G401 (cell line): ENCODE results near the gene SRP9. TPM values are rescaled to one million over a fixed set of nuclear protein-coding genes. Genes with fewer than 3 reads are reported as not detected.
A peak's percentile ranks its signal among the peaks of the same experiment; 100 is the strongest.
"Not testable (repeated sequence)": the region's sequence is repeated elsewhere in the genome, so short reads cannot be mapped to it uniquely, and the experiment has no call there.

ENCODE experiments used
- DNase-seq: peaks from one replicate; pipeline ENCODE4 v3.0.0-alpha.2; 2015; ENCODE audit warnings: low spot score
- in situ Hi-C: cut with HindIII; loops from 2 replicates; pipeline ENCODE4 v1.10.0; 2016; ENCODE audit warnings: low sequenced_read_pairs, mixed read lengths
- total RNA-seq: library from RNA; depleted of rRNA; stranded (reverse); fragments of >200 nt; shearing (Covaris generic); gene quantifications from 2 replicates; pipeline ENCODE4 v1.2.3, GENCODE V29; 2014

The SRP9 gene
- total RNA-seq, 1 experiment from 2014 or later = 552 TPM

DNA sequence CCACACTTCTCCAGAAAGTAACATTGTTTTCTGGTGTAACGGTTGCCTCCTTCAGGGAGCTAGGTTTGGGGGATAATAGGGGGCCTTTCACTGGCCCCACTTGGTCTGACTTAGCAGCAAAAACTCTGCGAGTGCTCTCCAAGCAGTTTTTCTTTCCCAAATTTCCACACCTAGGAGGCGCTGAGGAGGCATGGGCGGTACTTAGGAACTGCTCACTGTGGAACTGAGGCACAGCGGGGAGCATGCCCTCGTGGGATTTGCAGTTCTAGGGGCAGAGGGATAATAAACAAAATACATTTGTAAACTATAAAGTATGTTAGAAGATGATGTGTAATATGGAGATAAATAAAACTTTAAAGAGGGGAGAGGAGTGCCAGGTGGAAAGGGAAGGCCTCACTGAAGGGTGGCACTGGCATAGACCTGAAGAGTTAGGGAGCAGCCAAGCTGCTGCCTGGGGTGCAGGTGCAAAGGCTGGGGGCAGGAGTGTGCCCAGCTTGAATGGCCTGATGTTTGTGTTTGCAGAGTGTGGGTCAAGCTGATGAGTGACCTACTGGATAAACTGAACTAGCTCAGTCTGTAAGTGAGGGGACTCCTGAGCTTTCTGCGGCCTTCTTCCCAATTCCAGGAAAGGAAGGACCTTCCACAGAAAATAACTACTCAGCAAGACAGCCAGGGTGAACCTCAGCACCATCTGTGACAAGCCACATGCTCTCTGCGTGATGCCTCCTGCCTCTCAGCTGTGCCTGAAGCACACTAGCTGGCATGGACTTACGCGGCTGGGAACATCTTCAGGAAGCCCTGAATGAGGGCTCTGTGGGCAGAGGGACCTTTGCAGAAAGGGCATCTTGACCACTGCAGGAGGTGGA lies 34.2 kb downstream of the SRP9 start:
- in situ Hi-C loops = no loop called here
- DNase-seq = peak; percentile 74

DNA sequence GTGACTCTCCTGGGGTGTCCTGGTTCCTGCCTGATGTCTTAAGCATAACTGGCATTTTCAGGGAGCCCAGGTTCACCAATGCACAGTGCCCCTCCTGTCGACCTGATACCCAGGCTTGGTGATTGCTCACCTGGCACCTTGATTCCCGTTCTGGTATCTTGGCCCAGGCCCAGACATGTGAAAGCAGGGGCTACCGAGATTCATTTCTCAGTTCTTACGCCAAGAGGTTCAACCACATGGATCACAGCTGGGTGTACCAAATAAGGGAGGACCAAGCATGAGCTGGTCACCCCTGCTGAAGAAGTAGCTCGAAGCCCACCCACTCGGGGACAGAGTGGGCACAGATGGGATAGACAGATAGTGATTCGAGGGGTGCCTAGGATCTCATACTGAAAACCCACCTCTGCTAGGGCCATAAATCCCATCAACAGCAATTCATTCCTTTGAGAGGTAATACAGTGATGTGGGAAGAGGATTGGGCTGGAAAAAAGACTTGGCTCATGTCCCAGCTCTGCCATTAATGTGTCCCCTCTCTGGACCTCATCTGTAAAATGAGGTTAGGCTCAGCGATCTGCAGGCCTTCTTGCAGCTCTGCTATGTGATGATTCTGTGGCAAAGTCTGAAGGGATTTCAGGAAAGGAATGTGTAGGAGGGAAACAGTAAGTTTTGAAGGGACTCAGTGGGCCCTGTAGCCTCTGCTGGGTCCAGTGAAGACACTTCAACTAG lies 35.0 kb downstream of the SRP9 start:
- in situ Hi-C loops = no loop called here
- DNase-seq = peak; percentile 17

DNA sequence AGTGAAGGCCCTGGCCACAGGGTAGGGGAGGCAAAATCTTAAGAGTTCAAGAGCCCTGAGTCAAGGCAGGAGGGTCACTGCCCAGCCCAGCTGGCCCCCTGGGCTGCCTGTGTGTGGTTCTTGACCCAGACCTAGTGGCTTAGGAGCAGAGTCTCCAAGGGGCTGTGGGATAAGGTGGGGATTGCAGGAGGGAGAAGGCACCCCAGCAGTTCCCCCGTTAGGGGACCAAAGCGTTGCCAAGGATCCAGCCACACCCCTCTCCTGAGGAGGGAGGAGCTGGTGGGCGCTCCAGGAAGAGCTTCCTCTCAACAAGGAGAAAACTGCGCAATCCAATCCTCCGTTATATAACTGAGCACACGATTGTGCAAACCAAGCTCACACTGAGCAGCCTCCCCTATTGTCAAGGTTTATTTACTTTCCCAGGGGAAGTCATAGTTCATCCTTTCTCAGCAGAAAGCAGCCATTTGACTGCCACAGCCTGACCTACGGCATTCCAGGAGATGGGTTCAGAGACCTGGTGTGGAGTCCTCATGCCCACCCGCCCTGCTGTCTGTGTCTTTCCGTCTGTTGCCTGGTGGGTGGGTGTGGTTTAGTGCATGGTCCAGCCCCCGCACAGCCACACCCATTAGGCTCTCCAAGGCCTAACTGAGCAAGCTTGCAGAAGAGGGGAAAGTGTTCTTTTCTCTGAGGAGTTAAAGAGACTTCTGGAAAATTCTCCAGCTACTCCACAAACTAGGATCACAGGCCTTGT lies 35.8 kb downstream of the SRP9 start:
- DNase-seq = peak; percentile 13
- in situ Hi-C loops = no loop called here

DNA sequence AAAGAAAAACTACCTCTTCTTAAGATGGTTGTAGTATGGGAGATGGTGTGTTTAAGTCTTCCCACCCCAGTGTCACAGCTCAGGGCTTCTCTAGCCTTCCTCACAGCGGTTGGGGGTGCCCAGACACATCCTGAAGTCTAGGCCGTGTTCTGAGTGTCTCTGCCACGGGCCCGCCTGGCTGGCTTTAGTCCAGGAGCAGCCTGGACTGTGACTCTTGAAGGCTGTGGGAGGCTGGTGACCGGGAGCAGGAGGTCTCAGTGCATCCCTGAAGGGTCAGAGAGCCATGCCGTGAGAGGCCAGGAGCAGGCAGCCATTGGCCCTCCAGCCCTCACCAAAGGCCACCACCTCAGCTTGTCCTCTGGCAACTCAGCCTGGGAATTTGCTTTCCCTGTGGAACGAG lies 36.8 kb downstream of the SRP9 start:
- DNase-seq = no peak
- in situ Hi-C loops = no loop called here

DNA sequence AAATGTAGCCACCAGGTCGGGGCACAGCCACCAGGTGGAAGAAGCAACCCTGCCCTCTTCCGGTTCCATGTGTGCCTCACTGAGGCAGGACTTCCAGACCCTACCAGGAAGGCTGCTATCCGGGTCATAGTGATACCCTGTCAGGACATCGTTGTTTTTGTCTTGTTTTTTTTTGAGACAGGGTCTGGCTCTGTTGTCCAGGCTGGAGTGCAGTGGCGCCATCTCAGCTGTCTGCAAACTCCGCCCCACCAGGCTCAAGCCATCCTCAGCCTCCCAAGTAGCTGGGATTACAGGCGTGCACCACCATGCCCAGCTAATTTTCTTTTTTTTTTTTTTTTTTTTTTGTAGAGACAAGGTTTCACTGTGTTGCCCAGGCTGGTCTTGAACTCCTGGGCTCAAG lies 37.5 kb downstream of the SRP9 start:
- in situ Hi-C loops = not testable (repeated sequence)

DNA sequence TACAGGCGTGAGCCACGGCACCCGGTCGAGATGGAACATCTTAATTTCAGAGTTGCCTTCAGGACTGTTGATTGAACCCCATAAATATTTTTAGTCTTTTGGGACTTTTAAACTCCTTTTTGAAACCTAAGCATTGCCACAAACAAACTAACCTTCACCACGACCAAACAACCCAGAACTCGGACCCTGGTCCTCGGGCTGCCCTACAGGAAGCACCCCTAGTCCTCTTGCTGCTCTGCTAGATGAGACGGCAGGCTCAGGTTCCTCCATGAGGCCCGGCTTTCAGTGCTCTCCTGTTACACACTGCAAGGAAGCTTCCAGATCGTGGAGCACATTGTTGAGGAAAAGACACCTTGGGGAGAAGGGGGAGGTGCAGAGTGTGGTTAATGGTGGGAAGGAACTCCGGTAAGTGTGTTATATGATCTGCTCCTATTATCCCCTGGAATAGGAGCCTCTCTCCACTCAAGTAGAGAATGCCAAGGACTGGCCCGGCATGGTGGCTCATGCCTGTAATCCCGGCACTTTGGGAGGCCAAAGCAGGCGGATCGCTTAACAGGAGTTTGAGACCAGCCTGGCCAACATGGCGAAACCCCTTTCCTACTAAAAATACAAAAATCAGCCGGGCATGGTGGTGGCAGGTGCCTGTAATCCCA lies 38.0 kb downstream of the SRP9 start:
- no peak for DNase-seq
- in situ Hi-C loops = no loop called here

More for the DNA sequence above, 37.5 kb downstream of the SRP9 start:
- DNase-seq = not testable (repeated sequence)

DNA sequence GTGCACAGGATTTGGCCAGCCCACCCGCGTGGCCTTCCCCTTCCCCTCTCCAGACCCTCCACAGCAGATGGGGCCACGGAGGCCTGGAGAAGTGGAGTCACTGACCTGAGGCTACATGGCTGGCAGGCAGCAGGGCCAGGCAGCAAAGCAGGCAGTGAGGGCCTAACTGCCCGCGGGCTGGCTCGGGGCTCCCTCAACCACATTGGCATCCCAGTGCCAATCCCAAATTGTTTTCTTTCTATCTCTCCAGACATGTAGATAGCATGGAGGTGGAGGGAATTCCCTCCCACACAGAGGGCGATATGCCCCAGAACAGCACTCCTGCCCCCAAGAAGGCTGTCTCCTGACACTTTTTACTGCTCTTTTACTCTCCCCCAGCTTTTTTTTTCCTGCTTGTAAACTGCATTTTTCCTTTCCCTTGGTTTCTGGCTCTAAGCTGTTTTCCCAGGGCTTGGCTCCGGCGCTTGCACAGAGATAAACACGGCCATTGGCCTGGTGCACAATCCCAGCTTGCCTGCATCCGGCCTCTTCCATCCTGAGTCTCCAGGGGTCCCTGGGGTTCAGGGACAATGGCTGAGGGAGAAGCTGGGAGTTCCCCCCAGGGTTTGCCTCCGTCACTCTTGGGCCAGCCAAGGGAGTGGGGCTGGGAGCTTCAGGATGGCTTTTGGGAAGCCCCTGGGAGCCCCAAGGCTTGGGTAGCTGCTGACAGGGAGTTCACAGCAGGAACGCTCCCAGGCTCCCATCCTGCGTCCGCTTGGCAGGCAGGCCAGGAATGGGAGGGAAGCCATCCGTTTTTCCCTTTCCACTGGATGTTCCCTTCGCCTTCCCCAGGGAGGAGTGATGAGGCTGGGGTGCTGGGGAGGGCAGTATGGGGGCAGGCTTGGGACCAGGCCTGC lies 39.3 kb downstream of the SRP9 start:
- in situ Hi-C loops = no loop called here
- peak; percentile 76 for DNase-seq

DNA sequence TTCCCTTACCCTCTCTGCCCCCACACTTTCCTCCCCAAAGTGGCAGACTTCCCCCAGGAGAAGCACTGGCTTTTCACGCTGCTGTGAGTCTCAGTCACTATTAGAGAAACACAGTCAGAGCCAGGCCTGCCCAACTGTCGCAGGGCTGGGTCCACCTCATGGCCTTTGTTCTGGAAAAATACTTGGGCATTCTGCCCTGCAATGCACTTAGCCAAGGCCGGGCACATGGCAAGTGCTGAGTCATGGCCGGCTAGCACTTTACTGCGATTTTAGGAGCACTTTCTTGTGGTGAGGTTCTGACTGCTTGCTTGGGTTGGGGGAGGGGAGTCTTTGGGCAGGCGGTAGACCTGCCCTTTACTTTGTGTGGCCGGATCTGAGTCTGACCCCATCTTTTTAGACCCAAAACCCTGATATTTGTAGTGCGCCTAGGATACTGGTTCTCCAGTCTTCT lies 40.0 kb downstream of the SRP9 start:
- peak; percentile 96 for DNase-seq
- in situ Hi-C loops = no loop called here

DNA sequence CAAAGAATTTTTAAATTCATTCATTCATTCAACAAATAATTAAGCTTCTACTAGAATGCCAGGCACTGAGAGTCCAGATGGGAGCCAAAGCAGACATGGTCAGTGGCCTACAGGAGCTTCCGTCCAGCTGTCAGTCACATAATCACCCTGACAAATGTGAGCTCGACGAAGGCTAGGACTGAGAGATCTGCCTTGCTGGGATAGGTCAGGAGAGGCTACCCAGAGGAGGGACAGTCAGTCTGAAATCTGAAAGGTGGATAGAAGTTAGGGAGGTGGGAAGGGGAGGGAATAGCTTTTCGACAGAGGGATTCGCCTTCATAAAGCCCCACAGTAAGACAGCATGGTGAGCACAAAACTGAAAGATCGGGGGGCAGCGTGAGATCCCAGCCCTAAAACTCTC lies 40.6 kb downstream of the SRP9 start:
- in situ Hi-C loops = no loop called here
- DNase-seq = no peak

DNA sequence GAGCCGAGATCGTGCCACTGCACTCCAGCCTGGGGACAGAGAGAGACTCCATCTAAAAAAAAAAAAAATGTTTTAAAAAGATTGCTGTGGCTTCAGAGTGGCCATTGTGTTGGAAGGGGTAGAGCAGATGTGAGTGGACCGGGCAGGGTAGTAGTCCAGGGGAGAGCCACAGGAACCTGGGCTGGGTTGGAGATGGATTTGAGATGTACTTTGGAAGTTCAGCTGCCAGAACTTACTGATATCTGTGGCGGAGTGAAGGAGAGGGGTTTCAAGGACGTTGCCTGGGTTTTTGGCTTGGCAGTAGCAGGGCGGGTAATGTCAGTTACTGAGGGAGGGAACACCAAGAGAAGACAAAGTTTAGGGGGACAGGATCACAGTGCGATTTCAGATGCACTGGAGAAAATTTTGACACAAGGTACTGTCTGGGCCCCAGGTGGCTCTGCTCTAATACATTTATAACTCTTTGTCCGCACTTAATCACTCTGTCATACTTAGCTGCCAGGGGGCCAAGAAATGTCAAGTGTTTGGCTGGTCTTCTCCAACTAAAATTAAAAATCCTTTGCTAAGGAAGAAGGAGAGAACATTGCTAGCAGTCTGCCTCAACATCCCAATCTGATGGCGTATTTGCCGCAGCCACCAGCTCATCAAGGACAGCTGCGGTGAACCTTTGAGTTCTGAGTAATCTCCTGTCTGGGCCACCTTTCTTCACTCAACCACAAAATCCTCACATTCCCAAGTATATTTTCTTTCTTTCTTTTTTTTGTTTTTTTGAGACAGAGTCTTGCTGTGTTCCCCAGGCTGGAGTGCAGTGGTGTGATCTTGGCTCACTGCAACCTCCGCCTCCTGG lies 41.9 kb downstream of the SRP9 start:
- no peak for DNase-seq

DNA sequence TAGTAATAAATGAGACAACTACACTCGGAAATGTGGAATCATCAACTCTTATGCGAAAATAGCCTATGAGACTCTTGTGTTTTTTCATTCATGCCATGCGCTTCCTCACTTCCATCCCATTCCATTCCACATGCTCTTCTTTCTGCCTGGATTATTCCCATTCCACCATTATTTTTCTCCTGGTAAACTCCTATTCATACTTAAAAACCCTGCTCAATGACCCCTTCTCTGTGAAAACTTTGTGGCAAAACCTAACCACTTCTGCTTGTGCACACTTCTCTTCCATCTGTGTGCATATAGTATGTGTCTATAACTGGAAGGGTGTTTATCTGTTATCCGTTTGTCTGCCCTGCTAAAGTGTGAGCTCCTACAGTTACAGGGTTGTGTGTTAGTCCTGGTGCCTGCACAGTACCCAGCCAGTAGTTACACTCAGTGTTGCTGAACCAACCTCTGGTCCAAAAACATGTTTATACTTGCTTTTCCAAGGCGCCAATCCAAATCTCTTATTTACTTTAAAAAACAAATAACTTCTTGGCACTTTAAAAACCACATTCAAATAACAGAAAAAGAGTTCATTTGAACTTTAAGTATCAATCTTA lies 43.0 kb downstream of the SRP9 start:
- DNase-seq = no peak
- in situ Hi-C loops = no loop called here

More for the DNA sequence above, 41.9 kb downstream of the SRP9 start:
- in situ Hi-C loops = no loop called here

DNA sequence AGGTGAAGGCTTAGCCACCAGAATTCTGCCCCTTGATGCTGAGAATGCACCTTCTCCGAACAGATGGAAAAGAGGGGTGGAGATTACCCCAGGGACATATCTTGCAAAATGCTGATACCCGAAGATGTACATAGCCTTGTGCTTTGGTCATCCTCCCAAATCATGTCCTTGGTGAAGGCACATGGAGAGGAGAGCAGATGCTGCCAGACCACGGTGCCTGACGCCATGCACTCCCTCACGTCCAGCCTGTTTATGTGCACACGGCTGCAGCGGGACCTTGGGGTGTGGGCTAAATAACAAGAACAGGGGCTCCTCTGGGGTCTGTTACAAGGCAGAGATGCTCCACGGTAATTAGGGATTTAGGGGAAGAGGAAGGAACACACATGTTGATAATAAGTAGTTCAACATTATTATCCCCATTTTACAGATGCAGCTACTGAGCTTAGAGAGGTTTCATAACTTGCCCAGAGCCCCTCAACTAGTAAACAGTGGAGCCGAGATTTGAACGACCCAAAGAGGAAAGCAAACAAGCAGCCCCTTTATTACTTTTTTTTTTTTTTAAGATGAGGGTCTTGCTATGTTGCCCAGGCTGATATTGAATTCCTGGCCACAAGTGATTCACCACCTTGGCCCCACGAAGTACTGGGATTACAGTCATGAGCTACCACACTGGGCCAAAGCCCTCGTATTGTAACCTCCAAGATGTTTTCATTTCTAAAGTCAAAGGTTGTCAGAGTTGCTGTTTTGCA lies 45.2 kb downstream of the SRP9 start:
- in situ Hi-C loops = no loop called here
- DNase-seq = no peak

DNA sequence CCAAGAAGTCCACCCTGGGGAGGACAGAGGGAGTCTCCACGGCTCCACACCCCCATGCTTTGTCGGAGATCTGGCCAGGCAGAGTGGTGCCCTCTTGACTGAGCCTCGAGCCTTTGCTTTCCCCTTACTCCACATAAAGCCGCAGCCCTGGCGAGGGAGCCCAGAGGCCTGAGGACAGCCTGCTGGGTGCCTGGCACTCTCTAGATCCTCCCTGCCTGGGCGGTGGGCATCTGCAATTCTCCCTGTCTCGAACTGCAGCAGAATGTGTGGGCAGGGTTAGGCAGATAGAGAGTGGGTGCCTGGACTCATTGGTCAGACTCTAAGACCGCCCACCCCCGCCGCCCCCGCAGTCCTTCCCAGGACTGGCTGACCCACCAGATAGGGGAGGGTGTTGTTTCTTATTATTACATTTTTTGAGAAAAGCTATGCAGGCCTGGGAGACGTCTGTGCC lies 46.2 kb downstream of the SRP9 start:
- no peak for DNase-seq
- in situ Hi-C loops = no loop called here

DNA sequence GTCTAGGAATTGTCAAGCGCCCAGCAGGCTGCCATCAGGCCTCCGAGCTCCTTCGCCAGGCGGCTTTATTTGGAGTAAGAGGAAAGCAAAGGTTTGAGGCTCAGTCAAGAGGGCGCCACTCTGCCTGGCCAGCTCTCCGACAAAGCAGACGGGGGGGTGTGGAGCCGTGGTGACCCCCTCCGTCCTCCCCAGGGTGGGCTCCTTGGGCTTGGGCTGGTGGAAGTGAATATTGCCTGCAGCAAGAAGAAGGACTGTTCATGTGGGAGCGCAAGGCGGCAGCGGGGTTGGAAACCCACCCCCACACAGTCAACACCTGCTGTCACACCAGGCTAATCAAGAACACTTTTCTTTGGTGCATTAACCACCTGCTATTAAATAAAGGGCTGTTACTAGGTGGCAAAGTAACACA lies 46.9 kb downstream of the SRP9 start:
- in situ Hi-C loops = no loop called here

DNA sequence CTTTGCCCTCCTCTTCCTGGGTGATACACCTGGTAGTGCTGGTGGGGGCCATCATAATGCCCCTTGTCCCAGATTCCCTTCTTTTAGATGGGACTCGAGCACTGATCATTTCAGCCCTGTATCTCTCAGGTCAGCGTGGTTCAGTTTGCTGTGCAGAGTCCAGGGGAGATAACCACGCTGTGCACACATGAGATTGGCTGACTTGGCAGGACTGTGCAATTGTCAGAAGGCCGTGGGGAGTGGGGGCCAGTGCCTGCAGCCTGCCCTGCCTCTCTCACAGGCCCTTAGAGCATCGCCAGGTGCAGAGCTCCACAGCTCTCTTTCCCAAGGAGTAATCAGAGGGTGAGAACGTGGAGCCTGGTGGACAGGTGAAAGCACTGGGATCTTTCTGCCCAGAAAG lies 47.5 kb downstream of the SRP9 start:
- in situ Hi-C loops = no loop called here
- no peak for DNase-seq

More for the DNA sequence above, 46.9 kb downstream of the SRP9 start:
- no peak for DNase-seq

DNA sequence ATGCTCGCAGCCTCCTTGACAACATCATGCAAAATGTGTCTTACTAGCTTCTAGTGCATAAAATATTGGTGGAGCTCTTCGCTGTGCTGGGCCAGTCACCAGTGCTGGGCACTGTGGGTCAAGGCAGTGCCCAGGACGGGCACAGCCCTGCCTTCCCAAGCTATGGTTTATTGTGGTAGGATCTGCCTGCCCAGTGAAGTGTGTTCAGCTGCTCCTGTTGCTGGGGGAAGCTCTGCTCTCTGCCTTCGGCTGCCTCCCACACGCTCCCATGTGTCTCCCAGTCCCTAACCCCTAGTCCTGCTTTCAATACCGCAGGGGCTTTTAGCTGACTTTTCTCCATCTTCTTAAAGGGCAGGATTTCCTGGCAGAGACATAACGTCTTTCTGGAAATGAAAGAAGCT lies 48.0 kb downstream of the SRP9 start:
- in situ Hi-C loops = no loop called here
- no peak for DNase-seq
